ENCODE data around the gene AASDHPPT. TPM values are rescaled to one million over a fixed set of nuclear protein-coding genes. Genes with fewer than 3 reads are reported as not detected.

Gene AASDHPPT
- total RNA-seq, 3 donors from 2014 or later, result 28.6 to 59.7 (median 36.4) TPM

GRCh38 chr11:106059617-106060016 lies 17.8 kb upstream of the AASDHPPT start:
- Histone ChIP-seq H3K27me3 (no peaks in the 10 kb centered on the region), H3K9me3 (no peaks in the 10 kb centered on the region), H3K36me3 (no peaks in the 10 kb centered on the region), H3K27ac (no peak overlapping the region), H3K4me3 (no peak overlapping the region), H3K4me1 (no peaks in the 10 kb centered on the region)
- no peak for DNase-seq (ENCODE audit: low spot score in 2 of 2)
- intact Hi-C loops (cut with DNase I; ENCODE audit: low total_unique reads), result no loop called here
- TF ChIP-seq POLR2A (IDR thresholded peaks at IDR 0.05) (no peak), CTCF (IDR thresholded peaks at IDR 0.05) (no peak), POLR2AphosphoS5 (IDR thresholded peaks at IDR 0.05) (no peak)

DNA sequence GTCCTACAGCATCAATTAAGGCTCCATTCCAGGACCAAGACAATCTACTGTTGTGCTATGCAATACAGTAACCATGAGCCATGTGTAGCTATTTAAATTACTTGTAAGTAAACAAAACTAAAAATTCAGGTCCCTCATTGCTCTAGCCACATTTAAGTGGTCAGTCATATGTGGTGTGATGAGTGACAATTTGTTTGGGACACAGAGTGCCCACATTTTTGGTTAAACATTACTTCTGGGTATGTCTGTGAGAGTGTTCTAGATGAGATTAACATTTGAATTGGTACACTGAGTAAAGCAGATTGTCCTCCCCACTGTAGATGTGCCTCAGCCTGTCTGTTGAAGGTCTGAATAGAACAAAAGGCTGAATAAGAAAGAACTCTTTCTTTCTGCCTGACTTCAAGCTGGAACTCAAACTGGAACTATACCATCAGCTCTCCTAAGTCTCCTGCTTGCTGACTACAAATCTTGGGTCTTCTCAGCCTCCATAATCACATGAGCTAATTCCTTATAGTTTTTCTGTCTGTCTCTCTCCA lies 16.1 kb upstream of the AASDHPPT start:
- intact Hi-C loops (cut with DNase I; ENCODE audit: low total_unique reads), result no loop called here

GRCh38 chr11:106061954-106062949 lies 15.2 kb upstream of the AASDHPPT start:
- no peak overlapping the region for H3K4me3 ChIP-seq
- no peak for TF ChIP-seq POLR2AphosphoS5 (IDR thresholded peaks at IDR 0.05)
- no peak for TF ChIP-seq CTCF (IDR thresholded peaks at IDR 0.05)
- TF ChIP-seq POLR2A (IDR thresholded peaks at IDR 0.05), result no peak
- intact Hi-C loops (cut with DNase I; ENCODE audit: low total_unique reads), result no loop called here
- H3K4me1 ChIP-seq, result no peaks in the 10 kb centered on the region
- no peak overlapping the region for H3K27ac ChIP-seq
- no peaks in the 10 kb centered on the region for H3K9me3 ChIP-seq
- no peak for DNase-seq (ENCODE audit: low spot score in 2 of 2)
- no peaks in the 10 kb centered on the region for H3K36me3 ChIP-seq
- H3K27me3 ChIP-seq, result no peaks in the 10 kb centered on the region

More for the DNA sequence above, 16.1 kb upstream of the AASDHPPT start:
- no peaks in the 10 kb centered on the region for H3K36me3 ChIP-seq
- H3K4me3 ChIP-seq, result no peak overlapping the region
- no peak for TF ChIP-seq CTCF (IDR thresholded peaks at IDR 0.05)
- TF ChIP-seq POLR2A (IDR thresholded peaks at IDR 0.05), result no peak
- no peak for TF ChIP-seq POLR2AphosphoS5 (IDR thresholded peaks at IDR 0.05)
- no peaks in the 10 kb centered on the region for H3K27me3 ChIP-seq
- no peaks in the 10 kb centered on the region for H3K9me3 ChIP-seq
- no peak for DNase-seq (ENCODE audit: low spot score in 2 of 2)
- H3K27ac ChIP-seq, result no peak overlapping the region
- no peaks in the 10 kb centered on the region for H3K4me1 ChIP-seq

DNA sequence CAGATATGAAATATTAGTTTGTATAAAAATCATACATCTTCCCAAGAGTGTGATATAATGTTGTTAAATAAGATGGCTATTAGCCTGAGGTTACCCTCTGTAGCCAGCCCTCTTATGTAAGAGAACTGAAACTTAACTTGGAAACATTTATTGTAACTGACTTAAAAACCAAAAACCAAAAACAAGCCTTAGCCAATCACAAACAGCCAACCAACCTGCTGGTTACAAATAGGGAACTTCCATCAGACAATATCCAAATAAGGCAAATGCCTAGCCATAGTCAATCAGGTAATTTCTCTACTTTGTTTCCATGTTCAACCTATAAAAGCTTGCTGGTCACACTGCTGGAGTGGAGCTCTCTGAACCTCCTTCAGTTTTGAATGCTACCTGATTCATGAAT lies 14.5 kb upstream of the AASDHPPT start:
- intact Hi-C loops (cut with DNase I; ENCODE audit: low total_unique reads), result no loop called here

More for the DNA sequence above, 14.5 kb upstream of the AASDHPPT start:
- H3K27me3 ChIP-seq, result no peaks in the 10 kb centered on the region
- TF ChIP-seq POLR2A (IDR thresholded peaks at IDR 0.05), result no peak
- no peak for TF ChIP-seq POLR2AphosphoS5 (IDR thresholded peaks at IDR 0.05)
- no peak for TF ChIP-seq CTCF (IDR thresholded peaks at IDR 0.05)
- no peak overlapping the region for H3K27ac ChIP-seq
- no peaks in the 10 kb centered on the region for H3K4me1 ChIP-seq
- DNase-seq (ENCODE audit: low spot score in 2 of 2), result no peak
- H3K9me3 ChIP-seq, result no peaks in the 10 kb centered on the region
- no peaks in the 10 kb centered on the region for H3K36me3 ChIP-seq
- no peak overlapping the region for H3K4me3 ChIP-seq

All from breast epithelium (tissue), 4 donors.